SK-MEL-5 (cell line): ENCODE data around the gene PELI2. TPM values are rescaled to one million over a fixed set of nuclear protein-coding genes. Genes with fewer than 3 reads are reported as not detected.
A peak's percentile ranks its signal among the peaks of the same experiment; 100 is the strongest.

ENCODE experiments used
- DNase-seq: peaks from one replicate; pipeline ENCODE4 v3.0.0-alpha.2; 2016; ENCODE audit warnings: low read depth, low spot score
- in situ Hi-C: cut with HindIII; loops from 2 replicates; pipeline ENCODE4 v1.10.0; 2016; ENCODE audit warnings: low sequenced_read_pairs, high pct_unique_total_duplicates, low pct_unique_long_range_greater_than_20kb
- total RNA-seq: library from RNA; depleted of rRNA; stranded (reverse); fragments of >200 nt; shearing (Covaris generic); gene quantifications from 2 replicates; pipeline ENCODE4 v1.2.3, GENCODE V29; 2014

Gene PELI2
- total RNA-seq, 1 experiment from 2014 or later: 3.2 TPM

GRCh38 chr14:56247495-56248200, 129.4 kb downstream of the PELI2 start:
- peak; percentile 40 for DNase-seq
- in situ Hi-C loops: no loop called here

- no peak for DNase-seq
- in situ Hi-C loops: no loop called here
Measured at GRCh38 chr14:56248442-56248841, 130.2 kb downstream of the PELI2 start.

- DNase-seq: no peak
- in situ Hi-C loops: no loop called here
Measured at GRCh38 chr14:56261046-56261445, 142.8 kb downstream of the PELI2 start.

GRCh38 chr14:56262530-56262929, 144.3 kb downstream of the PELI2 start:
- in situ Hi-C loops: no loop called here
- DNase-seq: no peak

GRCh38 chr14:56268039-56268438, 149.8 kb downstream of the PELI2 start:
- in situ Hi-C loops: no loop called here
- no peak for DNase-seq

GRCh38 chr14:56268673-56269072, 150.5 kb downstream of the PELI2 start:
- in situ Hi-C loops: no loop called here
- DNase-seq: no peak

- no peak for DNase-seq
- in situ Hi-C loops: no loop called here
Measured at GRCh38 chr14:56270921-56271320, 152.7 kb downstream of the PELI2 start.

- no peak for DNase-seq
- in situ Hi-C loops: no loop called here
Measured at GRCh38 chr14:56271970-56272369, 153.8 kb downstream of the PELI2 start.

GRCh38 chr14:56273155-56273554, 154.9 kb downstream of the PELI2 start:
- in situ Hi-C loops: no loop called here
- no peak for DNase-seq

GRCh38 chr14:56273951-56274350, 155.7 kb downstream of the PELI2 start:
- in situ Hi-C loops: no loop called here
- no peak for DNase-seq

GRCh38 chr14:56274556-56274955, 156.3 kb downstream of the PELI2 start:
- in situ Hi-C loops: no loop called here
- DNase-seq: no peak

GRCh38 chr14:56276108-56276507, 157.9 kb downstream of the PELI2 start:
- in situ Hi-C loops: no loop called here
- DNase-seq: no peak

GRCh38 chr14:56278383-56278782, 160.2 kb downstream of the PELI2 start:
- in situ Hi-C loops: no loop called here
- no peak for DNase-seq

- in situ Hi-C loops: no loop called here
Measured at GRCh38 chr14:56280843-56281242, 162.6 kb downstream of the PELI2 start.

GRCh38 chr14:56282179-56282578, 164.0 kb downstream of the PELI2 start:
- in situ Hi-C loops: no loop called here
- DNase-seq: no peak

More at GRCh38 chr14:56280843-56281242, 162.6 kb downstream of the PELI2 start:
- no peak for DNase-seq

GRCh38 chr14:56284641-56285040, 166.4 kb downstream of the PELI2 start:
- in situ Hi-C loops: no loop called here
- no peak for DNase-seq

- in situ Hi-C loops: no loop called here
- no peak for DNase-seq
Measured at GRCh38 chr14:56289155-56289554, 170.9 kb downstream of the PELI2 start.

- in situ Hi-C loops: no loop called here
- no peak for DNase-seq
Measured at GRCh38 chr14:56290195-56290594, 172.0 kb downstream of the PELI2 start.

GRCh38 chr14:56292970-56293369, 174.8 kb downstream of the PELI2 start:
- DNase-seq: no peak
- in situ Hi-C loops: no loop called here

GRCh38 chr14:56293506-56293905, 175.3 kb downstream of the PELI2 start:
- DNase-seq: no peak

More at GRCh38 chr14:56293506-56293905, 175.3 kb downstream of the PELI2 start:
- in situ Hi-C loops: no loop called here
